Activated CD8-positive, alpha-beta memory T cell treated with anti-CD3 and anti-CD28 coated beads, Interleukin-2, amount 50 U/mL, for 1 hour (primary cell): ENCODE measurements around the gene RFT1.
A peak's percentile ranks its signal among the peaks of the same experiment; 100 is the strongest.
"Not testable (repeated sequence)": the region's sequence is repeated elsewhere in the genome, so short reads cannot be mapped to it uniquely, and the experiment has no call there.

Experiments
- DNase-seq: peaks from one replicate; pipeline ENCODE4 v3.0.0-alpha.2; 2020; ENCODE audit errors: extremely low read depth

RFT1 gene

GRCh38 chr3:53069422-53070068 lies 60.7 kb downstream of the RFT1 start:
- no peak for DNase-seq

DNA sequence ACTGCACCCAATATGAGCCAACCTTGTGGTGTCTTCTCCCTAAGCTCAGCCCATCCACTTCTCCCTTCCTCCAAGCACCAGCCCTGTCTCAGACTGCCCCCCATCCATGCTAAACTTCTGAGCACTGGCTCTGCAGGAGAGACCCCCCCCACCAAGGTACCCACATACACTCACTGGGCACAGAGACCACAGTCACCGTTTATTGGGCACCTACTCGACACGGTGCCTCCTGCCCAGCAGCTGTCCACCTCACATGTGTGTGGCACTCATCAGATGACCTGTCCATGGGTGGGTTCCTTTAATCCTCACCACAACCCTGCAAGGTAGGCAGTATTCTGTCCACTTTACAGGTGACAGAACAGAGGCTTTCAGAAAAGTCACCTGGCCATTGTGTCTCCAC lies 62.1 kb downstream of the RFT1 start:
- DNase-seq = no peak

DNA sequence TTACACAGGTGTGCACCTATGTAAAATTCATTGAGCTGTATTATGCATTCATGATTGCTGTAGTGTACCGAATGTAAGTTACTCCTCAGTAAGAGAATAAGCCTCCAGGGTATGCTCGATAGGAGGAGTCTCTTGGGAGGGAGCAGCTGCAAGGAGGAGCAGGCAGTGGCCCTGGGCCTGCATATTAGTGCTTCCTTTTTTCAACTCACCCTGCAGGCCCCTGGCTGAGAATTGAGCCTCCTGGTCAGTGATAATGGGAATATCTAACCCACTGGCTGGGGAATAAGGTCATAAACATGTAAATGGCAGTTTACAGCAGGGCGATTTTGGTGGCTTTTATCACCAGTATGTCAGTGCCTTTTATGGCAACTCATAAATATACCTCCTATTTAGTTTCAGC lies 62.7 kb downstream of the RFT1 start:
- DNase-seq = no peak

GRCh38 chr3:53065841-53066480 lies 64.3 kb downstream of the RFT1 start:
- DNase-seq = no peak

- no peak for DNase-seq
These were observed 67.3 kb downstream of the RFT1 start for GRCh38 chr3:53062905-53063304.

DNA sequence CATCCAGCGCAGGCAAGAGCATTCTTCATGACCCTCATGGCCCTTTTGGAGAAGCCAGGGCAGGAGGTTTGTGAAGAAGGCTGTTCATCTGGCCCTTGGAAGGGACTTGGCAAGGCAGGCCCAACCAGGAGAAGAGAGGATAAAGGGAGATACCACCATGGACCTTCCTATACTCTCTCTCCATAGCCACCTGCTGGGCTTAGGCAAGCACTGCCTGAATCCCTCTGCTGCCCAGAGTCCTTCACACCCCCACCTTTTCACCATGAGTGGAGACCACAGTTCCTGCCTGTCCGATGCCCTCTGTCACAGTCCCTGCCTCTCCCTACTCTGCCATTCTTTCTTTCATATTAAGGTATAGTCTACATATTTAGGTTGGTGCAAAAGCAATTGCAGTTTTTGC lies 73.8 kb downstream of the RFT1 start:
- DNase-seq = no peak

- not testable (repeated sequence) for DNase-seq
These were observed 76.0 kb downstream of the RFT1 start for GRCh38 chr3:53054233-53054632.

DNA sequence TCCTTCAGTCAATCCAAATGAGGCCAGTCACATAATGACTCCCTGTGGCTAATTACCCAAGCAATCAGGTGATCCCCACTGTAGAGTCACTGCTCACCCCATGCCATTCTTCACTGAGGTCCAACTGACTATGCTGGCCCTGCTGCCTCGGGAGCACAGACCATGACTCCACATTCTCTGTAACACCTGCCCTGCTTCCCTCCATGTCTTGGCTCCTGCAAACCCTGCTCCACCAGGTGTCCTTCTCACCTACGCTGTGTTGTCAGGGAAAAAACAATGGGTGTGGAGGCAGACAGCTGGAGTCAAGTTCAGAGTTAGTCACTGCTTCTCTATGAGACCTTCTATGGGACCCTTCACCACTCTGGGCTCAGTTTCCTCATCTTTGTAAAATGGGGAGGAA lies 78.3 kb downstream of the RFT1 start:
- no peak for DNase-seq

GRCh38 chr3:53049987-53050386 lies 80.2 kb downstream of the RFT1 start:
- DNase-seq = no peak

GRCh38 chr3:53046171-53047170 lies 83.8 kb downstream of the RFT1 start:
- peak; percentile 40 for DNase-seq

GRCh38 chr3:53045518-53046170 lies 84.6 kb downstream of the RFT1 start, which contains the start of gene SFMBT1:
SFMBT1 (minus strand) TSS chr3:53046073; CDS start chr3:52969128, 76,945 bp downstream.
- no peak for DNase-seq

DNA sequence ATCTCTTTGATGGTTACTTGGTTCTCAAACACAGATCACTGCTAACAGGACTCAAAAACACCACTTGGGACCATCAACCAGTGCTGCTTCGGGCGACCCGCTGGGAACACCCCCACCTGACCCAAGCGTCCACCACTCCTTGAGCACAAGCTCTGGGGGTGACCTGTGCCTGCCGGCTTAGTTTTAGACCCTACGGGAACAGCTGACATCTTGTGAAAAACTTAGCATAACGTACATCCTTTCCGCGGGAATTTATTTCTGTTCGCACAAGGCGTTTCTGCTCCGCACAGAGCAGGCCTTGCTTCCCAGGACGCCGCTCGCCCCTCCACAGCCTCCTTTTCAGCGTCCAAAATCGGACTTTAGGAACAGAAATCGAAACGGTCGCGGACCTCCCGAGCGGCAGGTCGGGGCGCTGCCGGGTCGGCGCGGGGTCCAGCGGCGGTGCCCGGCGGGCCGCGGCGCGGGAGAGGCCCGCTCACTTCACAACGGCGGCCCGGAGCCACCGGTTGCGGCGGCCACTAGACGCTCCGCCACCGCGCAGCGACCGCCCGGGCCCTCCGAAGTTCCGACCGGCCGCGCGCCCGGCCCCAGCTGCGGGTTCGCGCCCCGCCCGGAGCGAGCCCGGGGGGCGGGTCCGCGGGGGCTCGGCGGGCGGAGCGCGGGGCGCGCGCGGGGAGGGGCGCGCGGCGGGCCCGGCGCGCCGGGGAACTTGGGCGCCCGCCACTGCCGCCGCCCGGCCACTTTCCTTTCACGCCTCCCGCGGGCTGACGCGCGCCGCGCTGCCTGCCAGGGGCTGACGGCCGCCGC lies 85.3 kb downstream of the RFT1 start:
- no peak for DNase-seq

DNA sequence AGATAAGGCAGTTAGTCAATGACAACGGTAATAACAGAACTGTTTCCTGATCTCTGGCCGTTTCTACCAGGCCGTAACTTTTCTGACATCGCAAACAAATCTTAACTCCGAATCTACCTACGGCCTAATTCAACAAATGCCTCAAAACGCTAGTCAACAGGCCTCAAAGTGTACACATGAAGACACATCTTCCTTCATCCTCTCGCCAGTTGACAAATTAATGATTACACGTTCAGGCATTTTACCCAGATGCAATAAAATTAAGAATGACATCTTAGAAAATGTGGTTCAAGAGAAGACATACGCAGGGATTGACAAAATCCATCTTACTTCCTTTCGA lies 85.9 kb downstream of the RFT1 start:
- no peak for DNase-seq

GRCh38 chr3:53043738-53044137 lies 86.5 kb downstream of the RFT1 start:
- no peak for DNase-seq

DNA sequence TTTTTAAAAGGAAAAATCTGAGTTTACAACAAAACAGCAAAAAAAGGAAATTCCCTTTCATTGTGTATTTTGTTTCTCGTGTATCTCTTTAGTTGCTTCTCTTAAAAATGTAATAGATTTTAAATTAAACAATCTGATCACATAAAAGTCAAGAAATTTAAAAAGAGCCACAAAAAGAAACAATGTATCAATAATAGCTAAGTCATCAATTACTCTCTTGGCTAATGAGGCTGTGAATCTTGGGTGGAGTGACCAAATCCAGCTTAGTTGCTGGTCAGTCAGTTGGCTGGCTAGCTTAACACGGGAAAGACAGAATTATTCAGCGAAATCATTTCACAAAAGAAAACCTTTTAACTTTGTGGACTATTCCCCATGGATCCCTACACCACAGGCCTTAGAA lies 87.6 kb downstream of the RFT1 start:
- no peak for DNase-seq

DNA sequence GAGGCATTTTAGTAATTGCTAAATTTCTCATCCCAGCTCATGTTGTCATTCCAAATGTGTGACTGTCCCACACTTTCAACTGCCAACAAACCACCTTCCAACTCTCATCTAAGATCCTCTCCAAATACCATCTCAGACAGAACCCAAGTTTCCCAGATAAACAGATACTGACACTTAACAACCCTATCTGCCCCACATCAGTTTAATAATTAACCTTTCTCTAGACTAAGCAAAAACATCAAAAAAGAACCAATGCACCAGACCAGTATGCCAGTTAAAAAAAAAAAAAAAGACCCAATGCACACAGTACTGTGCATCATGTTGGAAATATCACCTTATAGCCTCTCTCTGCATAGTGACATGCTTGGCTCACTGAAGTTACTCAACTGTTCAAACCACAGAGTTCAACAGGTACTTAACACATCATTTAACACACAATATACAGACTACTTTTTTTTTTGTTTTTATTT lies 89.8 kb downstream of the RFT1 start:
- no peak for DNase-seq

- DNase-seq = no peak
These were observed 90.9 kb downstream of the RFT1 start for GRCh38 chr3:53039376-53039752.

DNA sequence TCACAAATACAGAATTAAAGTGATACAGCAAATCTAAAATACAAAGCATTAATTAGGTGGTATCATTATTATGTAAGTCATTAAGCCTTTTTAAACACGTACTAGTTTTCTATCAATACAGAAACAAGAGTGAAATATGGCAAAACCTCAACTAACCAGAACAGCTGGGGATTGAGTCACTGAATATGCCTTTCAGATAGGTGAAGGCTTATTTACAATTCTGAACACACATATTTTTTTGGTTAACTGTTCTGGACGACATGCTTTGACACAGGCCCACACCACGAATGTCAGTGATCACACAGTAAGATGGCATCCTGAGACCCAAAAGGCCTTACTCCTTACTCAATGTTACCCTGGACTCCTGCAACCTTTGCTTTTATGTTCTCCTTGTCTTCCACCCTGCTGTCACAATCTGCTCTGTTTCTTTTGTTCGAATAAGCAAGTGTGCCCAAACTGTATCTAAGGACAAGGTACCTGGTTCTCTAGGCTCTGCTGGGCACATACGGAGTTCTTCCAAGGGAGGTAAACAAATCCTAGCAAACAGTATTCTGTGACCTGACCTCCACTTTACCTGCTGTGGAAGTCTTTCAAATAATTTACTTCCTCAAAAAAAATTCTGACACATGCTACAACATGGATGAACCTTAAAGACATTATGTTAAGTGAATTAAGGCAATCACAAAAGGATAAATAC lies 91.4 kb downstream of the RFT1 start:
- DNase-seq = no peak
